ENCODE data around the gene NUTM1.
"Not testable (repeated sequence)": the region's sequence is repeated elsewhere in the genome, so short reads cannot be mapped to it uniquely, and the experiment has no call there.

Gene NUTM1

DNA sequence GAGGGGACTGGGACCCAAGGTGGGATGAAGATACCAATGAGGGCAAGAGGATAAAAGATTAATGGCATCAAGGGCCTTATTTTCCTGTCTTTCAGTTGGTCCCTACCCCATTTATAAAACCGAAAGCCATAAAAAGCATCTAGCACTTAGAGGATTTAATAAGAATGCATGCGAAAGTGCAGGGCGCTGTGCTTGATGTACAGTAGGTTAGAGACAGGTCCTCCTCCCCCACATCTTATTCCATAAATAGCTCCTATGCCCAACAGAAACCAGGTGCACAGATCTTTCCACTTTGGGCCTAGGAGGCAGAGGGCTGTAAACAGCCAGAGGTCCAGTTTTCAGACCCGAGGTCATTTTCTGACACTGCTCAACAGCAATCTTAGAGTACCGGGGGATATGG is 22.7 kb downstream of the NUTM1 start:
- DNase-seq (ENCODE audit: low spot score), result no peak

DNA sequence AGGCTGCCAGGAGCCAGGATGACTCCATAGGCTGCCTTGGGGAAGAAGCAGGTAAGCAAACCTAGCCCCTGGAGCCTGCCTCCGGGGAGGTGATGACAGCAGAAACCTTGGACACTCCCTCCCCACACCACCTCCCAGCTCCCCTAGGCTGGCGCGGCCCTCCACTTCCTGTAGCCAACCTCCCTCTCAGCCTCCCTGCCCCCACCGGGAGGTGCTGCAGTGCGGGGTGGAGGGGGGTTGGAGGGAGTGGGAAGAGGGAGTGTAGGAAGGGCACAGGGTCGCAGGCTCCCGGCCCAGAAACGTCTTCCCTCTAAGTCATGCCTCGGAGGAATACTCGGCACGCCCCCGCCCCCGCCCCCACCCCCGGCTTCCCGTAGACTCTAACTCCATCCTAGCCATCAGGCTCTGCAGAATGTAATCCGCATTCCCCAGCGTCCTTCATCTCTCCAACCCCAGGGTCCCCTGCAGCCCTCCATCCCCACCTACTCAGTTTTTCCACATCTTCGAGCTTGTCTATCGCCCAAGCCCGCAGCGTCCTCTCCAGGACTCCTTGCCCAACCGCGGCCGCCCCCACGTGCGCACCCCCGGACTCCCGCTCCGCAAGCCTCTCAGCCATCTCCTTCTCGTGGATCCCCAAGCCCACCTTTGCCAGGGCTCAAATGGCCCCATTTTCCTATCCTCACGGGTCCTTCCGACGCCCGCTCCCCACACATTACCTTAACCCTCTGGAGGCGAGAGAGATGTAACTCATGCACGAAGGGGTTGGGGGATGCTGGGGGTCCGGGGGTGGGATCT is 23.4 kb downstream of the NUTM1 start:
- DNase-seq (ENCODE audit: low spot score), result peak; percentile 69

DNA sequence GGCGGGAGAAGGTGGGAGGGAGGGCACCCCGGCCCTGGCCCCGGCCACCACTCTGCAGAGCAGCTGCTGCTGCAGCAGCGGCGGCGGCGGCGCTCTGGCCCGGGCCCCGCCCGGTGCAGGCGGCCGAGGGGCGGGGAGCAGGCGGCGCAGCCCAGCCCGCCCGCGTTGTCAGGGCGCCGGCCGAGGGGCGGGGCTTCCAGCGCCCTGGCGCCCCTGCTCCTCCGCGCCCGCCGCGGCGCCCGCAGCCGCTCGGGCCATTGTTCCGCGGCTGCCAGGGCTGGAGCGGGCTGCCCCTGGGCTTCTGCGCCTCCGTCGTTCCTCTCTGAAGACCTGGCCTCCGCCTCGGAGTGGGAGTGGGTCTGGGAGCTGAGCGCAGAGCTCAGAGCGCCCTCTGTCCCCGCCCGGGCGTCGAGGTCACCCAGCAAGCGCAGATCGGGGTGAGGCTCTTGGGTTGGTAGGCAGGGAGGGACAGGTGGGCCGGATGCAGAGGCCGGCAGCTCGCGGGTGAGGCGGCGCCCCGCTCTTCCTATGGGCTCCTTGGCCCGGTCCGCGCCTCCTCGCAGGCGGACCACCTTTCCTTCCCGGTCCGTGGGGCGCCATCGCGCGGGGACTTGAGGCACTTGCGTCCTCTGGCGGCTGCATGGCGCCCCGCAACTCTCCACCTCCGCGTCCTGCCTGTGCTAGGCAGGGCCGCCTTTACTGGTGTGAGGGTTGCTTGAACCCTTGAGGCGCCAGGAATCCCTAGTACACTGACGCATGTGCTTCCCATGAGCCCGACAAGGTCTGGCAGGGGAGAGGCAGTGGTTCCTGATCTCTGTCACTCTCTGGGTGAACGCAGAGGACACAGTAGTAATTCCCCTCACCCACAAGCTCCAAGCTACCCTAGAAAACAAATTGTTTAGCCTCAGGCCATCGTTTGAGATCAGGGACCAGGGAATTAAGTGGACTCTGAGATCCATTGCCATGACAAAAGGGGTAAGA is 24.3 kb downstream of the NUTM1 start, which contains the start of gene LPCAT4:
Gene LPCAT4 (minus strand): TSS at position 96 of the 981 bp plus-strand sequence. CDS start 96 bp downstream, outside the sequence.
- peak; percentile 69 for DNase-seq (ENCODE audit: low spot score)

DNA sequence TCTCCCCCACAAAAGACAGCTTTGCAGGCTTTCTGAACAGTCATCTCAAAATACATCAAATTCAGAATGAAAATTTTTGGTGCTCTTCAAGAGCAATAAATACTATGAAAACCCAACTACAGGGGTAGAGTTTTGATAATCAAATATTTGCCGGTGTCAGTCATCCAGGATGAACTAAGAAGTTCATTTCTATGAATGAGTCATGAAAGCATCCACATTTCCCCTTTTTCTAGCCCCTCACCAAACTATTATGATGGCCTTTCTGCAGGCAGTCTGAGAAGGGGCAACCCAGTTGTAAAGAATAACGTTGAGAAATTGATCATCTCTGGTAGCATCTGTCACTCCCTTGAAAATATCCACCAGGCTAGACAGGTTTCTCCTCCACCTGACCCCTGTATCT is 27.0 kb downstream of the NUTM1 start:
- DNase-seq (ENCODE audit: low spot score), result no peak

DNA sequence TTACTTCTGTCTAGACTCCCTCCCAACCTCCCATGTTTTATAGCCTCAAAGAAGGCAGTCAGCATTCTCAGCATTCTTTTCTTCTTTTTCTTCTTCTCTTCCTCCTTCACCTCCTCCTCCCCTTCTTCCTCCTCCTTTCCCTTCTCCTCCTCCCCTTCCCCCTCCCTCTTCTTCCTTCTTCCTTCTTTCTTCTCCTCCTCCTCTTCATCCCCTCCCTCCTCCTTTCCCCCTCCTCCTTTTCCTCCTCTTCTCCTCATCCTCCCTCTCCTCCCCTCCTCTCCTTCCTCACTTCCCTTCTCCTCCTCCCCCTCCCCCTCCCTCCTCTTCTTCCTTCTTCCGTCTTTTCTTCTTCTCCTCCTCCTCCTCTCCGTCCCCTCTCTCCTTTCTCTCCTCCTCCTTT is 27.5 kb downstream of the NUTM1 start:
- no peak for DNase-seq (ENCODE audit: low spot score)

DNA sequence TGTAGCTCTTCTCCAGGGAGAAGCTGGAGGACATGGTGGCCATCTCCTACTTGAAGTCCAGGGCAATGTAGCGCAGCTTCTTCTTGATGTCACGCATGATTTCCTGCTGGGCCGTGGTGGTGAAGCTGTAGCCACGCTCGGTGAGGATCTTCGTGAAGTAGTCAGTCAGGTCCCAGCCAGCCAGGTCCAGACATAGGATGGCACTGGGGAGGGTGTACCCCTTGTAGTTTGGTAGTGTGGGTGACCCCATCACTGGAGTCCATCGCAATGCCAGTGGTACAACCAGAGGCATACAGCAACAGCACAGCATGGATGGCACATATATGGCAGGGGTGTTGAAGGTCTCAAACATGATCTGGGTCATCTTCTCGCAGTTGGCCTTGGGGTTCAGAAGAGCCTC is 30.8 kb downstream of the NUTM1 start:
- no peak for DNase-seq (ENCODE audit: low spot score)

DNA sequence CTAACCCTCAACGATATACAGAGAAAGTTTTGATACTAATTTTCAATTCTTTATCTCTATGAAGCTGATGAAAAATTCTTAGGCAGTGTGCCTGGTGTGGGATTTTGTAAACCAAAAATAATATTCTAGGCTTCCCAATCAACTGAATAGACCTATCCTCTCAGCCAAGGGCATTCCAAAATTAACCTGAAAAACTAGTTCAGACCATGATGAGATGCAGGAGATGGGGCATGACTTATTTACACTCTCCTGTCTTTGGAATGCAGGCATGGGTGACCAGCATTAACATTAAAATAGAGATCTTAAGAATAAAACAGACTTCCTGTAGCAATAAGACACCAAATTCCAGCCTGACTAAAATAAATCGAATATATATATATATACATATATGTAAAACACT is 31.7 kb downstream of the NUTM1 start:
- no peak for DNase-seq (ENCODE audit: low spot score)

DNA sequence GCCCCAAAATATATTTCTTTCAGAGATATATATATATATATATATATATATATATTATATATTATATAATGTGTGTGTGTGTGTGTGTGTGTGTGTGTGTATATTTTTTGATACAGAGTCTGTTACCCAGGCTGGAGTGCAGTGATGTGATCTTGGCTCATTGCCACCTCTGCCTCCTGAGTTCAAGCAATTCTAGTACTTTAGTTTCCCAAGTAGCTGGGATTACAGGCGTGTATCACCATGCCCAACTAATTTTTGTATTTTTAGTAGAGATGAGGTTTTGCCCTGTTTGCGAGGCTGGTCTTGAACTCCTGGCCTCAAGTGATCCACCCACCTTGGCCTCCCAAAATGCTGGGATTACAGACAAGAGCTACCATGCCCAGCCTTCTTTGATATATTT is 32.4 kb downstream of the NUTM1 start:
- DNase-seq (ENCODE audit: low spot score), result not testable (repeated sequence)

DNA sequence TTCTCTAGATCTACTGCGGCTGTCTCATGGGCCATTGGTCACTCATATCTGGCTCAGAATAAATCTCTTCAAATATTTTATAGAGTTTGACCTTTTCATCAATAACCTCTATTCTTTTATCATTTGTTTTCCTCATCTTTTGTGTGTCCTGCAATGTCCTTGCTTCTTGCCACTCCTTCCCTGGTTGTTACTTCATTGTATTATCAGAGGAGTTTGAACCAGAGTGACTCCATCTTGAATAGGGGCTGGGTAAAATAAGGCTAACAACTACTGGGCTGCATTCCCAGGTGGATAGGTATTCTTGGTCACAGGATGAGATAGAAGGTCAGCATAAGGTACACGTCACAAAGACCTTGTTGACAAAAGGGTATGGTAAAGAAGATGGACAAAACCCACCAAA is 33.7 kb downstream of the NUTM1 start:
- DNase-seq (ENCODE audit: low spot score), result no peak

DNA sequence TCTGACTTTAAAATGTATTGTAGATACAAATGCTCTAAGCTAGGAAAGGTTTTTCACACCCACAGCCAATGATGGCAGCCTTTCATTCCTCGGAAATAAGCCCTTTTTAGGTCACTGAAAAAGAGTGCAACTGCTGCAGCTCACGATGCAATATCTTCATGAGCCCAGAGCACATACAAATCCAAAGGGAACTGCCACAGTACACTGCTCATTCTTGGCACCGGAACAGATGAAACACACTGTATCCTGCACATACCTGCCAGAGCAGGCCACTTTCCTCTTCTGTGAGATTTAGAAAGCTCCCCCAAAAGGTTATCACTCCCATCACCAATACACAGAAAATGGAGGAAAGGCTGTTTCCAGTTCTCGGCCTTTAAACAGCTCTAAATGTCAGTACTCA is 37.4 kb downstream of the NUTM1 start:
- not testable (repeated sequence) for DNase-seq (ENCODE audit: low spot score)

DNA sequence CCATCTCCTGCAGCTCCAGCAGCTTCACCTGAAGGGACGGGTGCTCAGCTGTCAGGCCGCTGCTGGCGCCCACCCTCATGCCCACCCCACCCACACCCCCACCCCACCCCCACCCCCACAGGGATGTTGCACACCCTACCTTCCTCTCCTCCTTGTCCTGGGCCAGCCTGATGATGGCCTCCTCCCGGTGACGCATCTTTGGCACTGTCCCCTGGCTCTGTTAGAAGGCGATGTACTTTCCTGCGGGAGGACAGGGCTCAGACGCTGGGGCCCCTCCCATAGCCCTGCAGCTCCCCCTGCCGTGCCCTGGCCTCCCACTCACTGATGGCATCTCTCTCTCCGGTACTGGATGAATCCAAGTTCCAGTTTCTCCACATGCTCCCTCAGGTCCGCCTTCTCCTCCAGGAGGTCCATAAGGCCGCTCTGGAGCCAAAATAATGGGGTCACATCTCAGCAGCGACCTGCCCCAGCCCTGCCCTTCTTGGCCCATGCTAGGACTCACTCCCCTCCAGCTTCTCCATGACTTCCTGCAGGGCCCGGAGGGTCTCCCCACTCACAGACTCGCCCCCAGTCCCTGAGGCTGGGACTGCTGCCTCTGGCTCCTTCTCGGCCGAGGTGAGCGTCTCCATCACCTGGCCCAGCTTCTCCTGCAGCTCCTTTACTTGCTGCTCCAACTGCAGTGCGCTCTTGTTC is 38.9 kb downstream of the NUTM1 start:
- DNase-seq (ENCODE audit: low spot score), result not testable (repeated sequence)

DNA sequence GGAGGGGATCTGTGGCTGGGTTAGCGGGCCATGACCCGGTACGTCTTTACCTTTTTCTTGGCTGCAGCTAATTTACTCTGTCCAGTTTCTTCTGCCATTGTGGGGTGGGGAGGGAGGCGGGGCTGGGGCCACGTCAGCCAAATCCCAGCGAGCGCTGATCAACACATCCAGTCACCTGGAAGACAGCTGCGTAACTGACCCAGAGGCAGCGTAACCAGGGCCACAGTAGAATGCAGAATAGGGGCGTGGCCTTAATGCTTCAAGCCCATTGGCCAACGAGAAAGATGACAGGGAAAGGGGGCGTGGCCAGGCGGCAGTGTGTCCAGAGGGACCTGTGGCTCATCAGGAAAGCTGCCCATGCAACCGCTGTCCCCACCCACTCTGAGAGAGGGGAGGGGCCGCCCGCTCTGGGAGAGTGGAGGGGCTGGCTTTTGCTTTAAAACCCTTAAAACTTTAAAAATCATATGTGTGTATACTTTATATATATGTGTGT is 46.5 kb downstream of the NUTM1 start:
- DNase-seq (ENCODE audit: low spot score), result not testable (repeated sequence)

DNA sequence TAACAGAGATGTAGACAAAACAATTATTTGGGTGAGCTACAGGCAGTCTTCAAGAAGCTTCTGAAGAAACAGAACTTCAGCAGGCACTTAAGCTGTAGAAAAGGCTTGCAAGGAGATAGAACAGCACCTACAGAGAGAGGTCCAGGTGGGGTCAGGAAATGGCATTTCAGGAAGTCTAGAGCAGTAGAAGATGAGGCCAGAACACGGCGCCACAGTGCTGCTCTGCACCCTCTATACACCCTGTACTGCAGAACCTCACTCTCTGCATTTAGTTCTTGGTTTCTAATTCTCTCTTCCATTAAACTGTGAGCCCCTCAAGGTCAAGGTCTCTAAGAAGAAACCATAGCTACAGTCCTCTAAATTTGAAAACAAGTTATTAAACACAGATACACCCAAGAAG is 49.9 kb downstream of the NUTM1 start:
- DNase-seq (ENCODE audit: low spot score), result not testable (repeated sequence)

DNA sequence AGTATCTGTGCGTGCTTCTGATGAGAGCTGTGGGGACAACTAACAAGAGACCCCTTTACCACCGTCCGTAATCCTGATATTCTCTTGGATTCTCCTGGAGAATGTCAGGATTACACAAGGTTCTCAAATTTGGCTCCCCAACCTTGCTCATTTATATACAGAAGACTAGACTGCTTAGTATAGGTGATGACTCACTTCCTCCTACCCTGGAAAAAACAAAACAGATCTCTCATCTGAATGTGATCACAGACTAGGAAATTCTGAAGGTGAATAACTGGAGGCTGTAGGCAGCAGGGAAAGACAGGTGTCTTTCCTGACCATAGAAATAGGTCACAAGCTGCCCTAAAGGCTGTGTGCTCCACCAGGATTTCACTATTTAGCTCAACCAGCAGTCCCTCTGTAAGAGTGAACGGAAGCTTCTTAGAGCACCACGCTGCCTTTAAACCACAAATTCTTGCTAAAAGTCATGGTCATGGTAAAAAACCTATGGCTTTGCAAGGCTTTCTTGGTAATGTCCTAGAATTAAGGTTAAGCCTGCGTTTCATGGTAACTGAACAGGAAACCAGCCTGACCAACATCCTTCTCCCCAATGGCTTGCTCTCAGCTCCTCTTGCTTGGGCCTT is 54.6 kb downstream of the NUTM1 start:
- not testable (repeated sequence) for DNase-seq (ENCODE audit: low spot score)

DNA sequence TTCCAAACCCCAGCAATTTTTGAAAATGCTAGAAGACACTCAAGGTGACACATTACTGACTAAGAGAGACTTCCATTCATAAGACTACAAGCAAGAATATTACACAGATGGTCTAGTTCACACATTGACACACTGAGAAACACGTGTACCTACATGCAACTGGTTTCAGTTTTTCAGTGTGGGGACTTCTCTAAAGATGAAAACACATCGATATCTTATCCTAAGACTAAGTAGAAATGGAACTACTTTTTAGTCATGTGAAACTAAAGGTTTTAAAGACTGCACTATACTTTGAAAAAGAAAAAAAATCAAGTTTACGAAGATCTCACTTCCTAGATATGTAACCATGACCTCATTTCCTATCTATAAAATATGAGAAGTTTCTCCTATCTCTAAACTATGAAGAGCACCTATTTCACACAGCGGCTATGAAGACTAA is 60.1 kb downstream of the NUTM1 start:
- not testable (repeated sequence) for DNase-seq (ENCODE audit: low spot score)

DNA sequence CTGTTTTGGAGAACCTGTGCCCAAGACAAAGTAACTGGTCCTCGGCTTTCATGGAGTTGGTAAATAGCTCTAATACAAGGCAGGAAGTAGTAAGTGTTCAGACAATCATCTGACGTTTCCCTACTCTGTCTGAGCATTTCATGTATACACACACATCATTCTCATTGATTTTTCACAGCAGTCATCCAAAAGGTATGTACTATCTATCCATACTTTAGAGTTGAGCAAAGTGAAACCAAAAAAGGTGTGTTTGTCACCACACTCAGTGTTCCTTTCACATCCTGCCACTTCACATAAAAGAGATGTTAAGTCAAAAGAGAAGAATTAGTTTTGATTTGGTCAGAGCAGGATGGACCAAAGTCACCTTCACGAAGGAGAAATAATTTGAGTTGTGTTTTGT is 60.8 kb downstream of the NUTM1 start:
- not testable (repeated sequence) for DNase-seq (ENCODE audit: low spot score)

Data from HuH-7 (cell line).